Activated effector memory CD4-positive, alpha-beta T cell treated with Interleukin-2 at 50 U/mL for 16 hours (primary cell): ENCODE data around the gene PSG3.
"Not testable (repeated sequence)": the region's sequence is repeated elsewhere in the genome, so short reads cannot be mapped to it uniquely, and the experiment has no call there.

ENCODE experiments used
- DNase-seq: peaks from one replicate; pipeline ENCODE4 v3.0.0-alpha.2; 2020

Gene PSG3

DNA sequence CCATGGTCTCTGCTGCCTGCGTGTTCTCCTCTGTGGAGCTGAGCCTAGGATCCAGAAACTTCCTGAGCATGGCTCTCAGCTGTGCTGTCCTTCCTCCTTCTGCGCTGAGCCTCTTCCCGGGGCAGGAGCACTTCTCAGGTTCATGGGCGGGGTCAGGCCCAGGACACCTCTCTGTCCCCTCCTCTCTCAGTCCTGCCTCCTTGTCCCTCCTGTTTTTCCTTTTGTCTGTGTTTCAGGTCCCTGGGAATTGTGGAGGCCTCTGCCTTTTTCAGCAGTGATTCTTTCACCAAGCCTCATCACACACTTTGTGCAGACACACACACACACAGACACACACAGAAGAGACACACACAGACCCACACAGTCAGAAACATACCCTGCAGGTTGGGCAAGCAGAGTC, at the start of gene PSG3:
Gene PSG3, minus strand, starts transcription at position 101 of the 400 bp plus-strand sequence. Its CDS starts 97 bp downstream, at position 4.
- DNase-seq, result not testable (repeated sequence)

DNA sequence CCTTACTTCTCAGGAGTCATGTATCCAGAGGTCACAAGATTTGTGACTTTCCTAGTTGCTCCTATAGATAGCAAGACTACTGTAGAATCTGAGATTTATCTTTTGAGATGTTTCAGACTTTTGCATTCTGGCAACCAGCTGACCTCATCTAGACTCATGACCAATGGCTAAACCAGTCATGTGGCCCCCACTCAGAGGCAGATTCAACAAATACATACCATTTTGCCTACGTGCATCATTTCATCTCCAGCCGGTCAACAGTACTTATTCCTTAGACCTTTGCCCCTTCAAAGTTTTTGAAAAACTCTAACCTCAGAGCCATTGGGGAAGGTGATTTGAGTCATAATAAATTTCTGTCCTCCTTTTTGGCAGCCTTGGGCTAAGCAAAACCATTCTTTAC, 48.5 kb upstream of the PSG3 start:
- DNase-seq, result not testable (repeated sequence)

DNA sequence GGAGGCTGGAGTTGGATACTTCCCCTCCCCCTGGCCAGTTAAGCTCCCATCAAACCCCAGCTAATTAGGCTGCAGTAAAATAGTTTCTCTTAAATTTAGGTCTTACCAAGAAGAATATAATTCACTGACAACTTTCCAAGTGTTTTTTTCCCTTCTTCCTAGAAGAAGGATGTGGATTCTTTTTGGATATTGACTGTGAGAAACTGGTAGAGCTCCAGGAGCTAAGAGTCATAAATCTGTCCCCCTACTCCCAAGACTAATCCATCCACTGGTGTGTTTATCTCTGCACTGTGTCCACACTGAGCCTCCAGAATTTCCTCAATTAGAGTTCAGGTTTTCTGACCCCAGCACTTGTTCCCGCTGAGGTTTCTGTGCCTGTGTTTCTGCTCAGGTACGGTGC, 47.5 kb upstream of the PSG3 start:
- not testable (repeated sequence) for DNase-seq

DNA sequence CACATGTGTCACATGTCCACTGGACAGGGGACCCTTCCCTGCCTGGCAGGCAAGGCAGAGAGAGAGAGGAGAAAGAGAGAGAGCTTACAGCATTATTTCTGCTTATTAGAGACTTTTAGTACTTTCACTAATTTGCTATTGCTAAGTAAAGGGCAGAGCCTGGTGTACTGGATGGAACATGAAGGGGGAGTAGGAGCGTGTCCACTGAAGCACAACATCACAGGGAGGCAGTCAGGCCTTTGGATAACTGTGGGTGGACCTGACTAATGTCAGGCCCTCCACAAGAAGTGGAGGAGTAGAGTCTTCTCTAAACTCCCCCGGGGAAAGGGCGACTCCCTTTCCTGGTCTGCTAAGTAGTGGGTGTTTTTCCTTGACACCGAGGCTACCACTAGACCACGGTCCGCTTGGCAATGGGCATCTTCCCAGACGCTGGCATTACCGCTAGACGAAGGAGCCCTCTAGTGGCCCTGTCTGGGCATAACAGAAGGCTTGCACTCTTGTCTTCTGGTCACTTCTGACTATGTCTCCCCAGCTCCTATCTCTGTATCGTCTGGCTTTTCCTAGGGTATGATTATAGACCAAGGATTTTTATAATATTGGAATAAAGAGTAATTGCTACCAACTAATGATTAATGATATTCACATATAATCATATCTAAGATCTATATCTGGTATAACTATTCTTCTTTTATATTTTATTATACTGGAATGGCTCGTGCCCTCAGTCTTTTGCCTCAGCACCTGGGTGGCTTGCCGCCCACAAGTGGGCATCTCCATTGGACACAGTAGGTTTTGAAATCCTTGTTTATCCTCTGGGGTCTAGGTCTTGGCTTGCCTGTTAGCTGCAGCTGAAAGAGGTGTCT, 36.7 kb upstream of the PSG3 start:
- DNase-seq, result not testable (repeated sequence)

DNA sequence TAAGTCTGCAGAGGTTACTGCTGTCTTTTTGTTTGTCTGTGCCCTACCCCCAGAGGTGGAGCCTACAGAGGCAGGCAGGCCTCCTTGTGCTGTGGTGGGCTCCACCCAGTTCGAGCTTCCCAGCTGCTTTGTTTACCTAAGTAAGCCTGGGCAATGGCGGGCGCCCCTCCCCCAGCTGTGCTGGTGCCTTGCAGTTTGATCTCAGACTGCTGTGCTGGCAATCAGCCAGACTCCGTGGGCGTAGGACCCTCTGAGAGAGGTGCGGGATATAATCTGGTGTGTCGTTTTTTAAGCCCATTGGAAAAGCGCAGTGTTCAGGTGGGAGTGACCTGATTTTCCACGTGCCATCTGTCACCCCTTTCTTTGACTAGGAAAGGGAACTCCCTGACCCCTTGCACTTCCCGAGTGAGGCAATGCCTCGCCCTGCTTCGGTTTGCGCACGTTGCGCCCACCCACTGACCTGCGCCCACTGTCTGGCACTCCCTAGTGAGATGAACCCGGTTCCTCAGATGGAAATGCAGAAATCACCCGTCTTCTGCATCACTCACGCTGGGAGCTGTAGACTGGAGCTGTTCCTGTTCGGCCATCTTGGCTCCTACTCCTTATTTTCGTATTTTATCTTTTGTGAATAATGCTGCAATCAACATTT, 34.4 kb upstream of the PSG3 start:
- DNase-seq, result not testable (repeated sequence)

DNA sequence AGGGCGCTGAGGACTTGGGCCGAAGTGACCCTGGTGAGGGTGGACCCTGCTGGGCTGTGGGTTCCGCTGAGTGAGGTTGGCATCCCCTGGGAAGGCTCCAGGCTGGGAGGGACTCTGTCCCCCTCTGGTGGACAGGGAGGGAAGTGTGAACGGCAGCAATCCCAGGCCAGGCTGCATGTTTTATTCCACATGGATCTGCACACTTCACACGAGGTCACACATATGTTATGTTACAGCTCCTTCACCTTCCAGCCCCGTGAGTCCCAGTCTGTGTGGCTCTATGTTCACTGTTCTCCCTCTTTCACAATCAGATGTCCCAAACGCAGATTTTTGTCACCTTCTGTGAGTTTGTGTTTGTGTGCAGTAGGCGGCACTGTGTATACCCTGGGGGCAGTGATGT, 27.0 kb upstream of the PSG3 start:
- not testable (repeated sequence) for DNase-seq

DNA sequence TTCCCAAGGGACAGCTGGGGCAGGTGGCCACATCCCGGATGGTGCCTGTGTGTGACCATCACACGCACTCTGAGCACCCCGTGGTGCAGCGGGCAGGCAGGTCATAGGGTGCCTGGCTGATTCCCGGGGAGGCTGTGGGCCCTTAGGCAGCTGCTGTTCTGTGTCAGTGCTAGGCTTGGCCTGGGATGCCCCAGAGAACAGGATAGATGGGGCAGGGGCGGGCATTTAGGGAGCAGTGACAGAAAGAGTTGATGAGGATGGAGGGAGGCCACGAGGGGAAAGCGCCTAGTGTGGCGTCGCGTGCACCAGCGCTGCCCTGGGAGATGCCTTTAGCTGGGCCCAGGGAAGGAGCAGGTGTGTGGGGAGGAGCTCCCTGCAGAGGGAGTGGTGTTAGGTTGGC, 26.6 kb upstream of the PSG3 start:
- DNase-seq, result not testable (repeated sequence)

DNA sequence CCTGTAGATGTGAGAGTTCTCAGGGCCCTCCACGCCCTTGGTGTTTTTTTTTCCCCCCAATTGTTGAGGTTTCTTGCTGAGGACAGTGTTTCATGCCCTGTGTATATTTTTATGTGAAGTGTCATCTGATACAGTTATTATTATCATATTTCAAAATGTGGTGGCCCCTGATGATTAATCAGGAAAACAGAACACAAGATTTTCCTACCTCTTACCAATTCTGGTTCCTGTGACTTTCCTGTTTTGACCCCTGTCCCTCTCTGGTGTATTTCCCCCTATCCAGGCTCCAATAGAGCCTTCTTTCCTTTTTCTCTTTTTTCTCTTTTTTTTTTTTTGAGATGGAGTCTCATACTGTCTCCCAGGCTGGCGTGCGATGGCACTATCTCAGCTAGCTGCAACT, 24.6 kb upstream of the PSG3 start:
- no peak for DNase-seq

DNA sequence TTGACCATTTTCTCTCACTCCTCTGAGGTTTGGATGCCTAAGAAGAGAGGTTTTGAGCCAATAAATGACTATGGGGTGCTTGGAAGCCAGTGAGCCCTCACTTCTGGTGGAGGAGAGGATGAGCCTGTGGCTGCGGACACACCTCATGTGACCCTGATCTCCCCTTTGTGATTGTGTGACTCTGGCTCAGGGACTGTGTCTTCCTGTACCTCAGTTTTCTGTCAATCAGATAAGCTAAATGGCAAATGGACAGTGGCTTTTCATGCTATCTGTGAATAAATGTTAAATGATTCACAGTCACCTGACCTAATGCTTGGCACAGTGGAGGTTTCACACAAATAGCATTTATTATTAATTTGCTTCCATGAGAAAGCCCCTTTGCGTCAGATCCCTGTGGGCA, 22.5 kb upstream of the PSG3 start:
- DNase-seq, result no peak

DNA sequence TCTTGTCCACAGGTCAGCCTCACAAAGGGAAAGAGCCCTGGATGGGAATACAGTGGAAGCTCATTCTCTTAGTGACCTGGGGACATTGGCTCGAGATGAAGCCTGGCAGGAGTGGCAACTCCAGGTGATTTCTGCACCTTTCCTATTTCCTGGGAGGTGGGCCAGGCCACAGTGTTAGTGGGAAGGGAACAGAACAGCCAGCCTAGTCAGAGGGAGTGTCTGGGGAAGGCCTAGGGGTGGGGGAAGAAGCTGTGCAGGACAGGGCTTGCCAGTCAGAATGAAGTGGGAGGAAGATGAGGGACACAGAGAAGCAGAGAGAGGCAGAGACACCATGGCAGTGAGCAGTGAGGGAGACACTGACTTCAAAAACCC, 21.6 kb upstream of the PSG3 start:
- not testable (repeated sequence) for DNase-seq

DNA sequence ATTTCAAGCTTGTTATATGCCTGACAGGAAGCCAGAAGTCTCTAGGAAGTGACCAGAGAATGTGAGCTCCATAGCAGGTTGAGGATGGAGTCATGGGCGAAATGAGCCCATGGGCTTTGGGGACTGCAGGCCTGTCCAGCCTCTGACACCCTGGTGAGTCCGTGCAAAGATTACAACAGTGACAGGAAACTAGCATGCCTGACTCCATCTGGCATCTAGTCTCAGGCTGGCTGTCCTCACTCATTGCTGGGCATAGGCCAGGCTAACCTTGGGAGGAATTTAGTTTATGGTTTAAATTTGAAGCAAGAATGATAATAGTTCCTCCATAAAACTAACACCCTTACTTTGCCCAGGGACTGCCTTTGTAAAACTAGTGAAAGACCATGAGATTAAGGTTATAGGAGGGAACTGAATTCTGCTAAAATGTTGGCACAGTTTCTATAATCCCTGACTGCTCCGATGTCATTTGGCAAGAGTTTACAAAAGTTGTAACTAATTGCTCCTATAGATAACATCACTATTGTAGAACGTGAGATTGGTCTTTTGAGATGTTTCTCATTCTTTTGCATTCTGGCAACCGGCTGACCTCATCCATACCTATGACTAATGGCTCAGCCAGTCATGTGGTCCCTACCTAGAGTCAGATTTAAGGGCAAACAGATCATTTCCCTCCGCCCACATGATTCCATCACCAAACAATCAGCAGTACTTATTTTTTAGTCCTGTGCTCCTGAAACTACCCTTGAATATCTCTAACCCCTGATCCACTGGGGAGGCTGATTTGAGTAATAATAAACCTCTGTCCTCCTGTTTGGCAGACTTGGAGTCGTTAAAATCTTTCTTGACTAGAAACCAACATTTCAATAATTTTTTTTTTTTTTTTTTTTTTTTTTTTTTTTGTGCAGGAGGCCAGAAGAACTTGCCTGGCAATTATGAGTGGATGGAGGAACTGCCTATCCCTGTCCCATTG, 21.0 kb upstream of the PSG3 start:
- not testable (repeated sequence) for DNase-seq

DNA sequence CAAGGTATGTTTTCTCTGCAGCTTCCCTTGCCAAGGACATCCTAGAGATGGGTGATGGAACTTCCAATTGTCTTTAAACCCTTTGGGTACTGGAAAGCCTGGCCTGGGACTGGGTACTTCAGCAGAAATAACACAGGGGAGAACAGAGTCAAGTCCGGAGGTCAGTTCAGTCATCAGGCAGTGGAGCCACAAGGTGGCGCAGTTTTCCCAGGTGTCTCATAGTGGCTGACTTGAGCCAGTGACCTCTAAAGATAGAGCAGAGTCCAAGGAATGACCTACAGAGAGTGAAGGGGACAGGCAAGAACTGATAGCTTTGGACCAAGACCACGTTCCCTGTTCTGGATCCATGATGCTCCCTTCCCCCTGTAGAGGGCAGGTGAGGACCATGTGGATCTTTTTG, 18.4 kb upstream of the PSG3 start:
- DNase-seq, result not testable (repeated sequence)

DNA sequence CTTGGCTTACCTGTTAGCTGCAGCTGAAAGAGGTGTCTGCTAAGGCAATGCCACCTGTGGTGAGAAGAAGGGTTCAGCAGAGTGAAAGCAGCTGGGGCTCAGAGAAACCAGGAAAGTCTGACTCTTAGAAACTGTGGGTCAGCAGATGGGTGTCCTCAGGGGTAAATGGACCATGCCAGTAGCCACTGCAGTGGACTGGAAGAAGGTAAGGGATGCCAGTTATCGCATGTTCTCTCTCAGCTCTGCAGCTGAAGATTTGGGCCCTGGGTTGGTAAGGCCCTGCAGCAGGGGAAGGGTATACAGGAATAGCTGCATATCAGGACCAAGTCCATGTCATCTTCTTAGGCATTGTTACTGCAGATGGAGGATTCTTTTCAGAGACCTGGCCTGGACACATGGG, 12.0 kb upstream of the PSG3 start:
- not testable (repeated sequence) for DNase-seq

DNA sequence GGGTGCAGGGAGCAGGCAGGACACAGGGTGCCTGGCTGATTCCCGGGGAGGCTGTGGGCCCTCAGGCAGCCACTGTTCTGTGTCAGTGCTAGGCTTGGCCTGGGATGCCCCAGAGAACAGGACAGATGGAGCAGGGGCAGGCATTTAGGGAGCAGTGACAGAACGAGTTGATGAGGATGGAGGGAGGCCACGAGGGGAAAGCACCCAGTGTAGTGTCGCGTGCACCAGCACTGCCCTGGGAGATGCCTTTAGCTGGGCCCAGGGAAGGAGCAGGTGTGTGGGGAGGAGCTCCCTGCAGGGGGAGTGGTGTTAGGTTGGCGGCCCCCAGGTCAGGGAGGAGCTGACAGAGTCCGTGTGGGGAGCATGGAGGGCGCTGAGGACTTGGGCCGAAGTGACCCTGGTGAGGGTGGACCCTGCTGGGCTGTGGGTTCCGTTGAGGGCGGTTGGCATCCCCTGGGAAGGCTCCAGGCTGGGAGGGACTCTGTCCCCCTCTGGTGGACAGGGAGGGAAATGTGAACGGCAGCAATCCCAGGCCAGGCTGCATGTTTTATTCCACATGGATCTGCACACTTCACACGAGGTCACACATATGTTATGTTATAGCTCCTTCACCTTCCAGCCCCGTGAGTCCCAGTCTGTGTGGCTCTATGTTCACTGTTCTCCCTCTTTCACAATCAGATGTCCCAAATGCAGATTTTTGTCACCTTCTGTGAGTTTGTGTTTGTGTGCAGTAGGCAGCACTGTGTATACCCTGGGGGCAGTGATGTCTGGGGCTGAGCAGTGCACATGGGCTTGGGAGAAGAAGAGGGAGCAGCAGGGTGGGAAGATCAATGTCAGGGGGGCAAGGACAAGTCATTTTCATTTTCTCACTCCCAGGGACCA, 1.7 kb upstream of the PSG3 start:
- DNase-seq, result not testable (repeated sequence)

DNA sequence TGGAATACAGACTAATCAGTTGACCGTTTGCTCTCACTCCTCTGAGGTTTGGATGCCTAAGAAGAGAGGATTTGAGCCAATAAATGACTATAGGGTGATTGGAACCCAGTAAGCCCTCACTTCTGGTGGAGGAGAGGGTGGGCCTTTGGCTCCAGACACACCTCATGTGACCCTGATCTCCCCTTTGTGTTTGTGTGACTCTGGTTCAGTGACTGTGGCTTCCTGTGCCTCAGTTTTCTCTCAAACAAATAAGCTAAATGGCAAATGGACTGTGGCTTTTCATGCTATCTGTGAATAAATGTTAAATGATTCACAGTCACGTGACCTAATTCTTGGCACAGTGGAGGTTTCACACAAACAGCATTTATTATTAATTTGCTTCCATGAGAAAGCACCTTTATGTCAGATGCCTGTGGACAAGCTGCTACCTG, 2.7 kb downstream of the PSG3 start:
- DNase-seq, result not testable (repeated sequence)

DNA sequence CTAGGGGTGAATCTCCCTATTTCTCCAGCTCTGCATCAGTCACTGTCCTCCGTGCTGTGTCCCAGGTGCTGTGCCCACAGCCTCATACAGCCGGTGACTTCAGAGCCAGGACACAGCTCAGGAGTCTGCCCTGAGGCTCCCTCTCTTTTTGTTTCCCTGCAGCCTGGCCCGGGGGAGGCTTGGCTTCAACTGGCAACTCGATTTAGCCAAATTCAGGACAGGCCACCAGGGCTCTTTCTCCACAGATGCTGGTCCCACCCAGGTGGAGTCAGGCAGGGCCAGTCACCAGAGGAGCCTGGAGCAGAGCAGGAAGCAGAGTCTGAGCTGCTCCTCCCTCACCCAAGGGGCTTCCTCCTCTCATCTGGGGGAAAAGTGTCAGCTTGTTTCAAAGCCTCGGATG, 11.9 kb downstream of the PSG3 start:
- DNase-seq, result not testable (repeated sequence)

DNA sequence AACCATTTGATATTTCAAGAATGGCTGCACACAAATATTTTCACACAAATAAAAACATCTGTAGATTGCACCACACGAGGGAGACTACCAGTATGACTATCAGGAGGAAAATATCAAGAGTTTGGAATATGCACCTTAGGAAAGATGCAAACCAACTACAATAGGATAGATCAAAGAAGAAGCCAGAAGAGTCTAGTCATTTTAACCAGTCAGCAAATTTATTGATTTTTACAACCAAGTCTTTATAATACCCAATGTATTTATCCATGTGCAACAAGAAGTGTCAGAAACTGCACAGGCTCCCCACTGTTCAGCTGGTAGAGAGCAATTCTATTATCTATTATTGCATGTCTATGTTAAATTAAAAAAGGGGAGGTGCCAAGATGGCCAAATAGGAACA, 26.3 kb downstream of the PSG3 start:
- not testable (repeated sequence) for DNase-seq

DNA sequence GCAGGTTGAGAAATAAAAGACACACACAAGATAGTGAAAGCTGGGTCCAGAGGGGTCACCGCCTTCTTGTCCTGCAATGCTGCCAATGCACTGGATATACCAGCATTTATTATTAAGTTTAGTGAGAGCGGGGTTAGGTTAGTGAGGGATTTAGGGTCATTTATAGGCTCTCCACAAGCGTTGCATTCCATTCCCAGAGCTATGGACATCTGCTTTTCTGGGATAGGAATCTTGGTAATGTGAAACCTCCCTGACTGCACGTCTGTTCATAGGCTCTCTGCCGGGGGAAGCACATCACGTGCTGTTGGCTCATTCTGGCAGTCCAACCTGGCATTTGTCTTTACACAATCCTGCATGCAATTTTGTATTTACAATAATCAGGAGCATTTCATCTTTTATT, 27.5 kb downstream of the PSG3 start:
- not testable (repeated sequence) for DNase-seq

DNA sequence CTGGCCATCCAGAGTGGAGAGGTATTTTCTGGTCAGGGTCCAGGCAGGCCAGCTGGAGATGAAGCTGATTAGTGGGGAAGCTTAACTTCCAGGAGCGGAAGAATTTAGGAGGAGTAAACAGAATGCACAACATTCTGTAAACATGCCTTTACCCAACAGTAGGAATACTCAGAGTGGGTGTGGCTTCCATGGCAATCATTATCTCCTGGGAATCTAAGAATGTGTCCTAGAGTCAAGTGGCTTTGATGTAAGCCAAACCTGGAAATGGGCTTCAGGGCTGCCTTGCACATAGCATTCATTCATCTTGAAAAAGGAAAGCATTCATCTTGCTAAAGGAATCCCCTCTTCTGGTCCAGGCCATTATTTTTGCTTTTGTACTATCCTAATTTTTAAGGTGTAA, 29.3 kb downstream of the PSG3 start:
- not testable (repeated sequence) for DNase-seq

DNA sequence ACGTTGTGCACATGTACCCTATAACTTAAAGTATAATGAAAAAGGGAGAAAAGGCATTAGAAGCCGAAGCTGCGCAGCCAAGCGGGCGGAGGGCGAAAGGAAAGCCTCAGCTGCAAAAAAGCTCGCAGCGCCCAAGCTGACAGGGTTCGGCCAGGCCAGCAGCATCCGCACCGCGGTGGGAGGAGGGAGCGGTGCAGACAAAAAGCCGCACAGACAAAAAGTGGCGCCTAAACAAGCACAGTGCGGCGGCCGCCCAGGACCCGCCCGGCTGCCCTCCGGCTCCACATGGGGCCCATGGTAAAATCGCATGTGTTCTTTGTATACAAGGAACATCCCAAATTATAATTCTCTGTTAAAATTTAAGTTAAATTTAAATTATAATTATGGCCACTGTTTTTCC, 42.4 kb downstream of the PSG3 start:
- DNase-seq, result no peak

DNA sequence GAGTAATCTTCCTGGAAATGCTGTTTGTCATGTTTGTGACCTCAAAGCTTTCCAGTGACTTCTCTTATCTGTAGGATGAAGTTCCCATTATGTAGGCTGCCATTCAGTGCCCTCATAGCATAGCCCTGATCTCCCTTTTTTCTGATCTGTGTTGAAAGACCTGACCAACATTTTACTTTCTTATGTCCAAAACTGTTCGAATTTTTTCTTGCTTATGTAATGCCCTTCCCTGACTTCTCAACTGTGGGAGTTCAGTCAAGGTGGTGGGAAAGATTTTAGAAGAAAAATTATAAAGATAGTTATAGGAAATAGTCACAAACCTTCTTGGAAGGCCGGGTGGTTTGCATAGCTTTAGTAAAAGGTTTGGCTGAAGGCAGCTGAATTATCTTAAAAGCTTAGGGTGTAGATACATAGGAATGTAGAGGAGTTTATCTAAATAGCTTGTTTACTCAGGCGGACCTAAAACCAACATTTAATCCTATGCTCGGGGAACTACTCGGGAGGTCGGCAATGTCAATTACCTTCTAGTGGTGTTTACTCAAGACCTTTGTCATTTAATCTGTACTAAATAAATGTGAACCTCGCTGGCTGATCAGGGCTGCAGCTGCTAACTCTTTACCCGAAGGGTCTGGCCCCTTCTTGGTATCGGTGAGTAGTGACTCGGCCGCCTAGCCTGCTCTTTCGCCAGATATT, 44.3 kb downstream of the PSG3 start:
- DNase-seq, result no peak
